RWPE2 (cell line): ENCODE measurements around the gene PAQR8.

Source experiments
- ATAC-seq: fragments of 200-7000 bp; cut with Tn5 transposase; 3 replicates; pipeline ENCODE4 v1.9.1; 2021; ENCODE audit warnings: low read depth
- DNase-seq: peaks from one replicate; pipeline ENCODE4 v3.0.0-alpha.2; 2020; ENCODE audit warnings: low spot score
- H3K27ac ChIP-seq: fragments of 450-650 bp; 2 replicates; pipeline ENCODE4 v1.5.1; 2017; ENCODE audit warnings: mild to moderate bottlenecking; ENCODE audit not compliant: poor library complexity, severe bottlenecking
- H3K27me3 ChIP-seq: fragments of 250-450 bp; sonication (Bioruptor Pico); 2 replicates; pipeline ENCODE4 v1.5.1; 2021; ENCODE audit warnings: mild to moderate bottlenecking, moderate library complexity; ENCODE audit not compliant: insufficient read depth, poor library complexity, severe bottlenecking
- H3K36me3 ChIP-seq: fragments of 250-450 bp; sonication (Bioruptor Pico); 2 replicates; pipeline ENCODE4 v1.5.1; 2020; ENCODE audit warnings: low read depth, mild to moderate bottlenecking, moderate library complexity
- H3K4me1 ChIP-seq: fragments of 250-450 bp; sonication (Bioruptor Pico); 2 replicates; pipeline ENCODE4 v1.5.1; 2021; ENCODE audit warnings: mild to moderate bottlenecking, moderate library complexity; ENCODE audit not compliant: insufficient read depth, poor library complexity, severe bottlenecking
- H3K4me3 ChIP-seq: fragments of 250-450 bp; sonication (Bioruptor Pico); 2 replicates; pipeline ENCODE4 v1.5.1; 2021; ENCODE audit warnings: mild to moderate bottlenecking, moderate library complexity; ENCODE audit not compliant: severe bottlenecking
- H3K9me3 ChIP-seq: fragments of 250-450 bp; sonication (Bioruptor Pico); 2 replicates; pipeline ENCODE4 v1.5.1; 2021; ENCODE audit warnings: mild to moderate bottlenecking, moderate library complexity; ENCODE audit not compliant: severe bottlenecking
- CTCF ChIP-seq: fragments of 450-650 bp; IDR thresholded peaks from one replicate; pipeline ENCODE4 v1.5.1; 2017; ENCODE audit warnings: mild to moderate bottlenecking, moderate library complexity; ENCODE audit not compliant: poor library complexity, severe bottlenecking

PAQR8 gene

DNA sequence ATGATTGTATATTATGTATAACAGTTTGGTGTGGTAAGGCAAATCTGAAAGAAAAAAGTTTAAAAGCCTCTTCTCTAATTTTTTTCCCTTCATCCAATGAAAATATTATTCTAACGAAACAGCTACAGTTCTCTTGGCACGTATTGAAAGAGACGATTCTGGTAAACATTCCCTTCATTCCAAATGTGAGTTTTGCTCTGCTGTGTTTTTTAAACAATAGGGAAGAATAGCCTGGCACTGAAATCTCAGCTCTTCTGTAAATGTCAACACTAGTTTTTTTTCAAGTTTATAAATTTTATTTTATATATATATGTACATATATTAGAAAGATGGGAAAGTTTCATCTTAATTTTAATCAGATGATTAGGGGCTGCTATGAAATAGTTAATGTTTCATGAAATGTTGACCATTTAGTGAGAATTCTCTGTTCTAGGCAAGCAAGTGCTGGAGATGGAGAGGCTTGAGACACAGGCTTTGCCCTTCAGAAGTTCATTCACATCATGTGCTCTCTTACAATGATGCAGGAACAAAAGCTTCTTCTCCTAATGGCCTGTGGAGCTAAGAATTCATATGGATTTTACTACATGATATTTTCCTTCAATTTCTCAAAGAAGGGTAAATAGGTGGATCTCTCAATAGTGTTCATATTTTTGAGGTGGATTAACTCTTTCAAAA is 4.1 kb downstream of the PAQR8 start:
- no peaks in the 10 kb centered on the region for H3K9me3 ChIP-seq
- no peaks in the 10 kb centered on the region for H3K36me3 ChIP-seq
- no peaks in the 10 kb centered on the region for H3K27me3 ChIP-seq
- H3K27ac ChIP-seq = no peak overlapping the region
- TF ChIP-seq CTCF = no peak
- H3K4me3 ChIP-seq = no peak overlapping the region
- H3K4me1 ChIP-seq = no peaks in the 10 kb centered on the region
- ATAC-seq (no peak), DNase-seq (no peak)

GRCh38 chr6:52368002-52368401 is 6.1 kb downstream of the PAQR8 start:
- DNase-seq (no peak), ATAC-seq (no peak)
- no peaks in the 10 kb centered on the region for H3K27me3 ChIP-seq
- no peaks in the 10 kb centered on the region for H3K36me3 ChIP-seq
- TF ChIP-seq CTCF = no peak
- H3K4me1 ChIP-seq = no peaks in the 10 kb centered on the region
- H3K27ac ChIP-seq = no peak overlapping the region
- H3K9me3 ChIP-seq = peaks cover 2% of the 10 kb centered on the region
- no peak overlapping the region for H3K4me3 ChIP-seq

DNA sequence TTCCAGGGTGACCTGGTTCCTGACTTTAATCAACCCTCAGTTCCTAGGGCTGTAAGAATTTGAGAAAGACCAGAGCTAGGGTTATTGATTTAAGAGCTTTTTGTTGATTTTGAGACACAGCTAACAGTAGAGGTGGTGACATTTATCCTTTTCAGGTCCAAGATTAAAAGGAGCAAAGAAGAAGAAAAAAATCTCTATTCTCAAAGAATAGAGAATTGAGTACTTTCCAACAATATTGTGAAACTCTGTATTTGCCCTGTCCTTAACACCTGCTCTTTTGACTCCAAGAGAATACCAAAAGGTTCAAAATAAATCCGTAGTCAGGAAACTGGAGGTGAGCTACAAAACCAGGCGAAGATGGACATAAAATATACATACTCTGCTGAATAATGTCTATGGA is 7.3 kb downstream of the PAQR8 start:
- Histone ChIP-seq H3K4me3 (no peak overlapping the region), H3K4me1 (no peaks in the 10 kb centered on the region), H3K36me3 (no peaks in the 10 kb centered on the region), H3K27me3 (no peaks in the 10 kb centered on the region), H3K9me3 (peaks cover 2% of the 10 kb centered on the region), H3K27ac (no peak overlapping the region)
- ATAC-seq (no peak), DNase-seq (no peak)
- TF ChIP-seq CTCF = no peak

GRCh38 chr6:52371656-52372191 is 9.8 kb downstream of the PAQR8 start:
- no peak overlapping the region for H3K27ac ChIP-seq
- TF ChIP-seq CTCF = no peak
- H3K4me3 ChIP-seq = no peak overlapping the region
- H3K36me3 ChIP-seq = no peaks in the 10 kb centered on the region
- no peak for ATAC-seq
- DNase-seq = no peak
- H3K9me3 ChIP-seq = peaks cover 2% of the 10 kb centered on the region
- H3K4me1 ChIP-seq = no peaks in the 10 kb centered on the region
- H3K27me3 ChIP-seq = no peaks in the 10 kb centered on the region

GRCh38 chr6:52373151-52373690 is 11.3 kb downstream of the PAQR8 start:
- H3K36me3 ChIP-seq = no peaks in the 10 kb centered on the region
- H3K9me3 ChIP-seq = peaks cover 2% of the 10 kb centered on the region
- no peaks in the 10 kb centered on the region for H3K4me1 ChIP-seq
- no peak for DNase-seq
- H3K4me3 ChIP-seq = no peak overlapping the region
- no peaks in the 10 kb centered on the region for H3K27me3 ChIP-seq
- ATAC-seq = no peak
- TF ChIP-seq CTCF = no peak
- H3K27ac ChIP-seq = no peak overlapping the region
